GM18909 (cell line): ENCODE data around the gene MBOAT1.
"Not testable (repeated sequence)": the region's sequence is repeated elsewhere in the genome, so short reads cannot be mapped to it uniquely, and the experiment has no call there.

Source experiments
- ATAC-seq: cut with Tn5 transposase; IDR thresholded peaks from one replicate; pipeline ENCODE4 v1.9.1; 2021; ENCODE audit warnings: mild to moderate bottlenecking; ENCODE audit not compliant: unreplicated experiment, poor library complexity

The MBOAT1 gene

GRCh38 chr6:20204512-20204894 lies 7.8 kb downstream of the MBOAT1 start:
- ATAC-seq, result no peak

GRCh38 chr6:20203561-20204511 lies 8.4 kb downstream of the MBOAT1 start:
- ATAC-seq, result no peak

- no peak for ATAC-seq
Measured at GRCh38 chr6:20202699-20203302, 9.5 kb downstream of the MBOAT1 start.

GRCh38 chr6:20202324-20202658 lies 10.0 kb downstream of the MBOAT1 start:
- ATAC-seq, result peak; percentile 25

GRCh38 chr6:20200761-20201630 lies 11.3 kb downstream of the MBOAT1 start:
- no peak for ATAC-seq

- no peak for ATAC-seq
Measured at GRCh38 chr6:20198775-20199174, 13.5 kb downstream of the MBOAT1 start.

- no peak for ATAC-seq
Measured at GRCh38 chr6:20198156-20198774, 14.0 kb downstream of the MBOAT1 start.

- ATAC-seq, result no peak
Measured at GRCh38 chr6:20197251-20197650, 15.0 kb downstream of the MBOAT1 start.

GRCh38 chr6:20192625-20193024 lies 19.6 kb downstream of the MBOAT1 start:
- ATAC-seq, result no peak

GRCh38 chr6:20191992-20192391 lies 20.3 kb downstream of the MBOAT1 start:
- ATAC-seq, result no peak

GRCh38 chr6:20188630-20189075 lies 23.6 kb downstream of the MBOAT1 start:
- no peak for ATAC-seq

GRCh38 chr6:20186981-20187380 lies 25.3 kb downstream of the MBOAT1 start:
- ATAC-seq, result no peak

- no peak for ATAC-seq
Measured at GRCh38 chr6:20183706-20184105, 28.6 kb downstream of the MBOAT1 start.

- ATAC-seq, result no peak
Measured at GRCh38 chr6:20182926-20183521, 29.2 kb downstream of the MBOAT1 start.

- no peak for ATAC-seq
Measured at GRCh38 chr6:20182069-20182468, 30.2 kb downstream of the MBOAT1 start.

- peak; percentile 84 for ATAC-seq
Measured at GRCh38 chr6:20180935-20181334, 31.3 kb downstream of the MBOAT1 start.

- ATAC-seq, result not testable (repeated sequence)
Measured at GRCh38 chr6:20179287-20180045, 32.8 kb downstream of the MBOAT1 start.

- no peak for ATAC-seq
Measured at GRCh38 chr6:20178327-20178726, 33.9 kb downstream of the MBOAT1 start.

- no peak for ATAC-seq
Measured at GRCh38 chr6:20175810-20176410, 36.4 kb downstream of the MBOAT1 start.
